HEK293 (cell line): Measurements from ENCODE around the gene LY6G6F.

ENCODE experiments used
- GLIS2 ChIP-seq: fragments of 450-650 bp; formaldehyde crosslinking; IDR thresholded peaks from 2 replicates; pipeline ENCODE4 v1.5.1; 2016; ENCODE audit warnings: missing biosample characterization, missing genetic modification characterization
- HOXD13 ChIP-seq: sonication (generic); formaldehyde crosslinking; IDR thresholded peaks from 2 replicates; pipeline ENCODE4 v1.8.0; 2022; ENCODE audit warnings: missing genetic modification reagents, borderline replicate concordance
- SALL2 ChIP-seq: fragments of 450-650 bp; formaldehyde crosslinking; IDR thresholded peaks from 2 replicates; pipeline ENCODE4 v1.5.0; 2017; ENCODE audit warnings: missing biosample characterization, mild to moderate bottlenecking, missing genetic modification characterization, borderline replicate concordance
- SCRT2 ChIP-seq: fragments of 450-650 bp; formaldehyde crosslinking; IDR thresholded peaks from 2 replicates; pipeline ENCODE4 v1.5.1; 2016; ENCODE audit warnings: missing biosample characterization, missing genetic modification characterization
- ZBTB1 ChIP-seq: fragments of 450-650 bp; formaldehyde crosslinking; IDR thresholded peaks from 2 replicates; pipeline ENCODE4 v1.5.1; 2016; ENCODE audit warnings: missing biosample characterization, missing genetic modification characterization
- ZFP41 ChIP-seq: fragments of 450-650 bp; formaldehyde crosslinking; IDR thresholded peaks from 2 replicates; pipeline ENCODE4 v1.5.1; 2016; ENCODE audit warnings: missing biosample characterization, missing genetic modification characterization, borderline replicate concordance
- ZFP69B ChIP-seq: fragments of 450-650 bp; formaldehyde crosslinking; IDR thresholded peaks from 2 replicates; pipeline ENCODE4 v1.5.1; 2016; ENCODE audit warnings: missing biosample characterization, missing genetic modification characterization
- ZNF114 ChIP-seq: fragments of 450-650 bp; formaldehyde crosslinking; IDR thresholded peaks from 2 replicates; pipeline ENCODE4 v1.5.0; 2017; ENCODE audit warnings: missing biosample characterization, missing genetic modification characterization
- ZNF140 ChIP-seq: fragments of 450-650 bp; formaldehyde crosslinking; IDR thresholded peaks from 2 replicates; pipeline ENCODE4 v1.5.1; 2016; ENCODE audit warnings: missing biosample characterization, missing genetic modification characterization
- ZNF155 ChIP-seq: fragments of 450-650 bp; formaldehyde crosslinking; IDR thresholded peaks from 2 replicates; pipeline ENCODE4 v1.5.1; 2016; ENCODE audit warnings: missing biosample characterization, missing genetic modification characterization
- ZNF184 ChIP-seq: fragments of 450-650 bp; IDR thresholded peaks from 2 replicates; pipeline ENCODE4 v1.5.1; 2018; ENCODE audit warnings: missing biosample characterization, mild to moderate bottlenecking, missing genetic modification characterization
- ZNF2 ChIP-seq: fragments of 450-650 bp; formaldehyde crosslinking; IDR thresholded peaks from 2 replicates; pipeline ENCODE4 v1.5.1; 2016; ENCODE audit warnings: missing biosample characterization, missing genetic modification characterization
- ZNF266 ChIP-seq: fragments of 450-650 bp; formaldehyde crosslinking; IDR thresholded peaks from 2 replicates; pipeline ENCODE4 v1.5.1; 2016; ENCODE audit warnings: missing biosample characterization, missing genetic modification characterization, low read depth
- ZNF341 ChIP-seq: fragments of 450-650 bp; formaldehyde crosslinking; IDR thresholded peaks from 2 replicates; pipeline ENCODE4; 2016; ENCODE audit warnings: low read depth, missing biosample characterization, missing genetic modification characterization
- ZNF350 ChIP-seq: fragments of 450-650 bp; formaldehyde crosslinking; IDR thresholded peaks from 2 replicates; pipeline ENCODE4 v1.5.0; 2017; ENCODE audit warnings: missing biosample characterization, mild to moderate bottlenecking, missing genetic modification characterization
- ZNF549 ChIP-seq: fragments of 450-650 bp; IDR thresholded peaks from 2 replicates; pipeline ENCODE4 v1.5.1; 2018; ENCODE audit warnings: missing biosample characterization, missing genetic modification characterization, mild to moderate bottlenecking, inconsistent platforms, moderate library complexity
- ZNF610 ChIP-seq: fragments of 450-650 bp; formaldehyde crosslinking; IDR thresholded peaks from 2 replicates; pipeline ENCODE4 v1.5.1; 2016; ENCODE audit warnings: missing biosample characterization, missing genetic modification characterization, borderline replicate concordance
- ZNF843 ChIP-seq: fragments of 450-650 bp; formaldehyde crosslinking; IDR thresholded peaks from 2 replicates; pipeline ENCODE4 v1.5.1; 2016; ENCODE audit warnings: missing biosample characterization, missing genetic modification characterization
- ZSCAN16 ChIP-seq: fragments of 450-650 bp; formaldehyde crosslinking; IDR thresholded peaks from 2 replicates; pipeline ENCODE4 v1.5.1; 2016; ENCODE audit warnings: missing biosample characterization, missing genetic modification characterization
- ZSCAN30 ChIP-seq: fragments of 450-650 bp; IDR thresholded peaks from 2 replicates; pipeline ENCODE4 v1.5.1; 2018; ENCODE audit warnings: missing biosample characterization, mild to moderate bottlenecking, missing genetic modification characterization, moderate library complexity
- TF ChIP-seq, protein P1 (sequence below): fragments of 450-650 bp; formaldehyde crosslinking; IDR thresholded peaks from 2 replicates; pipeline ENCODE4 v1.5.0; 2017; ENCODE audit warnings: missing biosample characterization, missing genetic modification characterization, borderline replicate concordance
- TF ChIP-seq, protein P2 (sequence below): fragments of 450-650 bp; formaldehyde crosslinking; conservative IDR thresholded peaks from 2 replicates; pipeline ENCODE4 v1.5.1; 2016; ENCODE audit warnings: low read depth, missing biosample characterization, missing genetic modification characterization
- TF ChIP-seq, protein P3 (sequence below): fragments of 450-650 bp; IDR thresholded peaks from 2 replicates; pipeline ENCODE4 v1.5.1; 2018; ENCODE audit warnings: missing biosample characterization, mild to moderate bottlenecking, missing genetic modification characterization
- TF ChIP-seq, protein P4 (sequence below): fragments of 450-650 bp; formaldehyde crosslinking; IDR thresholded peaks from 2 replicates; pipeline ENCODE4 v1.5.1; 2016; ENCODE audit warnings: missing biosample characterization, missing genetic modification characterization
- TF ChIP-seq, protein P5 (sequence below): fragments of 450-650 bp; formaldehyde crosslinking; IDR thresholded peaks from 2 replicates; pipeline ENCODE4 v1.5.1; 2016; ENCODE audit warnings: missing biosample characterization, missing genetic modification characterization

The LY6G6F gene

DNA sequence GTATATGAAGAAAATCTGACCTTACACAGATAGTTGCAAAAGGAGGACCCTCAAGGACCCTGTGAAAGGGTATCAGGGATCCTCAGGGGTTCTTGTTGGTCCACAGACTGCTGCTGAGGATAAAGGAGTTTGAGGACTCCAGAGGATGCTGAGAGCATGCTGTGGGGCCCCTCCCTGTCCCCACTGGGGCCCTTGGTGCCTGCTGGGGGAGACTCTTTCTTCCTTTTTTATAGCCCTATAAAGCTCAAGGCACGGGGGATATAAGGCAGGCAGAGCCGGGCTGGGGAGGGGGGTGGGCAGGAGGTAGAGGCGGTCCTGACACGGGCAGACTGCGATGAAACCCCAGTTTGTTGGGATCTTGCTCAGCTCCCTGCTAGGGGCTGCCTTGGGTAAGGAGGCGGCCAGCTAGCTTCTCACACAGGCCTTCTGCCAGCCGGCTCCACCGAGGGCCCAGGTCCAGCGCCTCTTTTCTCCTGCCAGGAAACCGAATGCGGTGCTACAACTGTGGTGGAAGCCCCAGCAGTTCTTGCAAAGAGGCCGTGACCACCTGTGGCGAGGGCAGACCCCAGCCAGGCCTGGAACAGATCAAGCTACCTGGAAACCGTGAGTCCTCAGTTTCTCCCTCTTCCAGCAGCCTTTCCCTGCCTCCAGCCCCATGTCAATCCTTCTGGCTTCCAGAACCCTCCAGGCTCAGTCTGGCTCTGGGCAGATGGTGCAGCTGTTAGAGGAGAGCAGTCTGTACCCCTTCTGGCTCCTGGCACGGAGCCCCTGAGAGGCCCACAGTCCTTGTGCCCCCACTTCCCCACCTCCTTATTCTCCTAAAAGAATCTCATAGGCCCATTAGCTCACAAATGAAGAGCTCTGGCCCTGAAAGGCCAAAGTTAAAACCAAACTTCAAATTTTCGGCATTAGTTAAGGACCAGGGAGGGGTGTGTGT lies 8.6 kb downstream of the LY6G6F start, which contains the start of gene LY6G6D (continued):
- TF ChIP-seq, protein P1, sequence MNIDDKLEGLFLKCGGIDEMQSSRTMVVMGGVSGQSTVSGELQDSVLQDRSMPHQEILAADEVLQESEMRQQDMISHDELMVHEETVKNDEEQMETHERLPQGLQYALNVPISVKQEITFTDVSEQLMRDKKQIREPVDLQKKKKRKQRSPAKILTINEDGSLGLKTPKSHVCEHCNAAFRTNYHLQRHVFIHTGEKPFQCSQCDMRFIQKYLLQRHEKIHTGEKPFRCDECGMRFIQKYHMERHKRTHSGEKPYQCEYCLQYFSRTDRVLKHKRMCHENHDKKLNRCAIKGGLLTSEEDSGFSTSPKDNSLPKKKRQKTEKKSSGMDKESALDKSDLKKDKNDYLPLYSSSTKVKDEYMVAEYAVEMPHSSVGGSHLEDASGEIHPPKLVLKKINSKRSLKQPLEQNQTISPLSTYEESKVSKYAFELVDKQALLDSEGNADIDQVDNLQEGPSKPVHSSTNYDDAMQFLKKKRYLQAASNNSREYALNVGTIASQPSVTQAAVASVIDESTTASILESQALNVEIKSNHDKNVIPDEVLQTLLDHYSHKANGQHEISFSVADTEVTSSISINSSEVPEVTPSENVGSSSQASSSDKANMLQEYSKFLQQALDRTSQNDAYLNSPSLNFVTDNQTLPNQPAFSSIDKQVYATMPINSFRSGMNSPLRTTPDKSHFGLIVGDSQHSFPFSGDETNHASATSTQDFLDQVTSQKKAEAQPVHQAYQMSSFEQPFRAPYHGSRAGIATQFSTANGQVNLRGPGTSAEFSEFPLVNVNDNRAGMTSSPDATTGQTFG (tag by site-specific recombination), result no peak
- TF ChIP-seq ZFP69B (tag by site-specific recombination) (peak; percentile 43; the same call in 1 of the 2 replicates), ZNF341 (tag by site-specific recombination) (peak; percentile 19; the same call in 1 of the 2 replicates), ZNF155 (tag by site-specific recombination) (no peak), ZNF114 (tag by site-specific recombination) (no peak), ZNF549 (tag by site-specific recombination) (no peak), ZNF266 (tag by site-specific recombination) (no peak), ZNF140 (tag by site-specific recombination) (no peak), HOXD13 (no peak), ZNF184 (tag by site-specific recombination) (no peak), ZNF610 (no peak), ZFP41 (tag by site-specific recombination) (no peak), GLIS2 (tag by site-specific recombination) (peak; percentile 69), ZBTB1 (tag by site-specific recombination) (no peak), ZSCAN30 (tag by site-specific recombination) (no peak), ZNF350 (no peak), ZNF2 (tag by site-specific recombination) (no peak), ZNF843 (no peak), SCRT2 (tag by site-specific recombination) (peak; percentile 80), SALL2 (tag by site-specific recombination) (no peak), ZSCAN16 (no peak)
- TF ChIP-seq, protein P2, sequence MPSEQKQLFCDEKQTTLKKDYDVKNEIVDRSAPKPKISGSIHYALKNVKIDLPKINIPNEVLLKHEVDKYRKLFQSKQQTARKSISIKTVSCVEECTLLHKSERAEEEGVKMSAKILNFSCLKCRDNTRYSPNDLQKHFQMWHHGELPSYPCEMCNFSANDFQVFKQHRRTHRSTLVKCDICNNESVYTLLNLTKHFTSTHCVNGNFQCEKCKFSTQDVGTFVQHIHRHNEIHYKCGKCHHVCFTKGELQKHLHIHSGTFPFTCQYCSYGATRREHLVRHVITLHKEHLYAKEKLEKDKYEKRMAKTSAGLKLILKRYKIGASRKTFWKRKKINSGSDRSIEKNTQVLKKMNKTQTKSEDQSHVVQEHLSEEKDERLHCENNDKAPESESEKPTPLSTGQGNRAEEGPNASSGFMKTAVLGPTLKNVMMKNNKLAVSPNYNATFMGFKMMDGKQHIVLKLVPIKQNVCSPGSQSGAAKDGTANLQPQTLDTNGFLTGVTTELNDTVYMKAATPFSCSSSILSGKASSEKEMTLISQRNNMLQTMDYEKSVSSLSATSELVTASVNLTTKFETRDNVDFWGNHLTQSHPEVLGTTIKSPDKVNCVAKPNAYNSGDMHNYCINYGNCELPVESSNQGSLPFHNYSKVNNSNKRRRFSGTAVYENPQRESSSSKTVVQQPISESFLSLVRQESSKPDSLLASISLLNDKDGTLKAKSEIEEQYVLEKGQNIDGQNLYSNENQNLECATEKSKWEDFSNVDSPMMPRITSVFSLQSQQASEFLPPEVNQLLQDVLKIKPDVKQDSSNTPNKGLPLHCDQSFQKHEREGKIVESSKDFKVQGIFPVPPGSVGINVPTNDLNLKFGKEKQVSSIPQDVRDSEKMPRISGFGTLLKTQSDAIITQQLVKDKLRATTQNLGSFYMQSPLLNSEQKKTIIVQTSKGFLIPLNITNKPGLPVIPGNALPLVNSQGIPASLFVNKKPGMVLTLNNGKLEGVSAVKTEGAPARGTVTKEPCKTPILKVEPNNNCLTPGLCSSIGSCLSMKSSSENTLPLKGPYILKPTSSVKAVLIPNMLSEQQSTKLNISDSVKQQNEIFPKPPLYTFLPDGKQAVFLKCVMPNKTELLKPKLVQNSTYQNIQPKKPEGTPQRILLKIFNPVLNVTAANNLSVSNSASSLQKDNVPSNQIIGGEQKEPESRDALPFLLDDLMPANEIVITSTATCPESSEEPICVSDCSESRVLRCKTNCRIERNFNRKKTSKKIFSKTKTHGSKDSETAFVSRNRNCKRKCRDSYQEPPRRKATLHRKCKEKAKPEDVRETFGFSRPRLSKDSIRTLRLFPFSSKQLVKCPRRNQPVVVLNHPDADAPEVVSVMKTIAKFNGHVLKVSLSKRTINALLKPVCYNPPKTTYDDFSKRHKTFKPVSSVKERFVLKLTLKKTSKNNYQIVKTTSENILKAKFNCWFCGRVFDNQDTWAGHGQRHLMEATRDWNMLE (tag by site-specific recombination), result no peak
- TF ChIP-seq, protein P3, sequence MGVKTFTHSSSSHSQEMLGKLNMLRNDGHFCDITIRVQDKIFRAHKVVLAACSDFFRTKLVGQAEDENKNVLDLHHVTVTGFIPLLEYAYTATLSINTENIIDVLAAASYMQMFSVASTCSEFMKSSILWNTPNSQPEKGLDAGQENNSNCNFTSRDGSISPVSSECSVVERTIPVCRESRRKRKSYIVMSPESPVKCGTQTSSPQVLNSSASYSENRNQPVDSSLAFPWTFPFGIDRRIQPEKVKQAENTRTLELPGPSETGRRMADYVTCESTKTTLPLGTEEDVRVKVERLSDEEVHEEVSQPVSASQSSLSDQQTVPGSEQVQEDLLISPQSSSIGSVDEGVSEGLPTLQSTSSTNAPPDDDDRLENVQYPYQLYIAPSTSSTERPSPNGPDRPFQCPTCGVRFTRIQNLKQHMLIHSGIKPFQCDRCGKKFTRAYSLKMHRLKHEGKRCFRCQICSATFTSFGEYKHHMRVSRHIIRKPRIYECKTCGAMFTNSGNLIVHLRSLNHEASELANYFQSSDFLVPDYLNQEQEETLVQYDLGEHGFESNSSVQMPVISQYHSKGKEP (tag by site-specific recombination), result no peak
- TF ChIP-seq, protein P4, sequence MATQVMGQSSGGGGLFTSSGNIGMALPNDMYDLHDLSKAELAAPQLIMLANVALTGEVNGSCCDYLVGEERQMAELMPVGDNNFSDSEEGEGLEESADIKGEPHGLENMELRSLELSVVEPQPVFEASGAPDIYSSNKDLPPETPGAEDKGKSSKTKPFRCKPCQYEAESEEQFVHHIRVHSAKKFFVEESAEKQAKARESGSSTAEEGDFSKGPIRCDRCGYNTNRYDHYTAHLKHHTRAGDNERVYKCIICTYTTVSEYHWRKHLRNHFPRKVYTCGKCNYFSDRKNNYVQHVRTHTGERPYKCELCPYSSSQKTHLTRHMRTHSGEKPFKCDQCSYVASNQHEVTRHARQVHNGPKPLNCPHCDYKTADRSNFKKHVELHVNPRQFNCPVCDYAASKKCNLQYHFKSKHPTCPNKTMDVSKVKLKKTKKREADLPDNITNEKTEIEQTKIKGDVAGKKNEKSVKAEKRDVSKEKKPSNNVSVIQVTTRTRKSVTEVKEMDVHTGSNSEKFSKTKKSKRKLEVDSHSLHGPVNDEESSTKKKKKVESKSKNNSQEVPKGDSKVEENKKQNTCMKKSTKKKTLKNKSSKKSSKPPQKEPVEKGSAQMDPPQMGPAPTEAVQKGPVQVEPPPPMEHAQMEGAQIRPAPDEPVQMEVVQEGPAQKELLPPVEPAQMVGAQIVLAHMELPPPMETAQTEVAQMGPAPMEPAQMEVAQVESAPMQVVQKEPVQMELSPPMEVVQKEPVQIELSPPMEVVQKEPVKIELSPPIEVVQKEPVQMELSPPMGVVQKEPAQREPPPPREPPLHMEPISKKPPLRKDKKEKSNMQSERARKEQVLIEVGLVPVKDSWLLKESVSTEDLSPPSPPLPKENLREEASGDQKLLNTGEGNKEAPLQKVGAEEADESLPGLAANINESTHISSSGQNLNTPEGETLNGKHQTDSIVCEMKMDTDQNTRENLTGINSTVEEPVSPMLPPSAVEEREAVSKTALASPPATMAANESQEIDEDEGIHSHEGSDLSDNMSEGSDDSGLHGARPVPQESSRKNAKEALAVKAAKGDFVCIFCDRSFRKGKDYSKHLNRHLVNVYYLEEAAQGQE (tag by site-specific recombination), result no peak
- TF ChIP-seq, protein P5, sequence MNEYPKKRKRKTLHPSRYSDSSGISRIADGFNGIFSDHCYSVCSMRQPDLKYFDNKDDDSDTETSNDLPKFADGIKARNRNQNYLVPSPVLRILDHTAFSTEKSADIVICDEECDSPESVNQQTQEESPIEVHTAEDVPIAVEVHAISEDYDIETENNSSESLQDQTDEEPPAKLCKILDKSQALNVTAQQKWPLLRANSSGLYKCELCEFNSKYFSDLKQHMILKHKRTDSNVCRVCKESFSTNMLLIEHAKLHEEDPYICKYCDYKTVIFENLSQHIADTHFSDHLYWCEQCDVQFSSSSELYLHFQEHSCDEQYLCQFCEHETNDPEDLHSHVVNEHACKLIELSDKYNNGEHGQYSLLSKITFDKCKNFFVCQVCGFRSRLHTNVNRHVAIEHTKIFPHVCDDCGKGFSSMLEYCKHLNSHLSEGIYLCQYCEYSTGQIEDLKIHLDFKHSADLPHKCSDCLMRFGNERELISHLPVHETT (tag by site-specific recombination), result no peak
